Central memory CD8-positive, alpha-beta T cell (primary cell): ENCODE data around the gene SIT1.

Experiments used
- ATAC-seq: fragments of 150-1000 bp; cut with Tn5 transposase; replicated peaks from 2 replicates; pipeline ENCODE4 v1.10.0; 2022; ENCODE audit warnings: mild to moderate bottlenecking, moderate FRiP score, moderate number of reproducible peaks; ENCODE audit not compliant: poor library complexity, severe bottlenecking; ENCODE audit errors: extremely low read depth
- DNase-seq, 2 donors: peaks; one replicate each; pipeline ENCODE4 v3.0.0; 2021; ENCODE audit warnings: low spot score in 2 of 2
- H3K27ac Mint-ChIP-seq: one replicate; pipeline ENCODE4 v1.8.0; 2022; ENCODE audit warnings: low read depth, mild to moderate bottlenecking, moderate library complexity, mixed read lengths
- H3K27me3 Mint-ChIP-seq: one replicate; pipeline ENCODE4 v1.8.0; 2022; ENCODE audit warnings: mixed read lengths
- H3K36me3 Mint-ChIP-seq: one replicate; pipeline ENCODE4 v1.8.0; 2022; ENCODE audit warnings: mild to moderate bottlenecking, moderate library complexity, mixed read lengths; ENCODE audit not compliant: insufficient read depth
- H3K4me1 Mint-ChIP-seq: one replicate; pipeline ENCODE4 v1.8.0; 2022; ENCODE audit warnings: mixed read lengths
- H3K4me3 Mint-ChIP-seq: one replicate; pipeline ENCODE4 v1.8.0; 2022; ENCODE audit warnings: mild to moderate bottlenecking, moderate library complexity, mixed read lengths
- H3K9me3 Mint-ChIP-seq: one replicate; pipeline ENCODE4 v1.8.0; 2022; ENCODE audit warnings: mixed read lengths

The SIT1 gene

DNA sequence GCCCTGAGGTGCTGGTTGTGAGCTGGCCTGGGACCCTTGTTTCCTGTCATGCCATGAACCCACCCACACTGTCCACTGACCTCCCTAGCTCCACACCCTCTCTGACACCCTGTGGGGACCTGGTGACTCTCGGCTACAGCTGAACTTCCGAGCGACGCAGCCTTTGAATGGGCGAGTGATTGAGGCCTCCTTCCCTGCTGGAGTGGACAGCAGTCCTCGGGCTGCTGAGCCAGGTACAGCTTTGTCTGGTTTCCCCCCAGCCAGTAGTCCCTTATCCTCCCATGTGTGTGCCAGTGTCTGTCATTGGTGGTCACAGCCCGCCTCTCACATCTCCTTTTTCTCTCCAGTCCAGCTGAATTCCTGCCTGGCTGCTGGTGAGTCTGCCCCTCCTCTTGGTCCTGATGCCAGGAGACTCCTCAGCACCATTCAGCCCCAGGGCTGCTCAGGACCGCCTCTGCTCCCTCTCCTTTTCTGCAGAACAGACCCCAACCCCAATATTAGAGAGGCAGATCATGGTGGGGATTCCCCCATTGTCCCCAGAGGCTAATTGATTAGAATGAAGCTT lies 29.1 kb upstream of the SIT1 start:
- peaks cover 2% of the 10 kb centered on the region for H3K36me3 Mint-ChIP-seq
- peaks cover 12% of the 10 kb centered on the region for H3K27me3 Mint-ChIP-seq
- peaks cover 5% of the 10 kb centered on the region for H3K4me1 Mint-ChIP-seq
- H3K4me3 Mint-ChIP-seq = no peak overlapping the region
- ATAC-seq (no peak), DNase-seq (no peak)
- H3K27ac Mint-ChIP-seq = no peak overlapping the region
- no peaks in the 10 kb centered on the region for H3K9me3 Mint-ChIP-seq

DNA sequence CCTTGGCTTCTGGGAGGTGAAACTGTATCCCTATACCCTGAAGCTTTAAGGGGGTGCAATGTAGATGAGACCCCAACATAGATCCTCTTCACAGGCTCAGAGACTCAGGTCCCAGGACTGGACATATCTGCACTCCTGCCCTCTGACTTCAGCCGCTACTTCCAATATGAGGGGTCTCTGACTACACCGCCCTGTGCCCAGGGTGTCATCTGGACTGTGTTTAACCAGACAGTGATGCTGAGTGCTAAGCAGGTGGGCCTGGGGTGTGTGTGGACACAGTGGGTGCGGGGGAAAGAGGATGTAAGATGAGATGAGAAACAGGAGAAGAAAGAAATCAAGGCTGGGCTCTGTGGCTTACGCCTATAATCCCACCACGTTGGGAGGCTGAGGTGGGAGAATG lies 28.4 kb upstream of the SIT1 start:
- Mint-ChIP-seq H3K36me3 (peaks cover 2% of the 10 kb centered on the region), H3K4me1 (peaks cover 5% of the 10 kb centered on the region), H3K27ac (no peak overlapping the region), H3K9me3 (no peaks in the 10 kb centered on the region), H3K27me3 (peaks cover 19% of the 10 kb centered on the region), H3K4me3 (no peak overlapping the region)
- no peak for DNase-seq
- ATAC-seq = no peak

DNA sequence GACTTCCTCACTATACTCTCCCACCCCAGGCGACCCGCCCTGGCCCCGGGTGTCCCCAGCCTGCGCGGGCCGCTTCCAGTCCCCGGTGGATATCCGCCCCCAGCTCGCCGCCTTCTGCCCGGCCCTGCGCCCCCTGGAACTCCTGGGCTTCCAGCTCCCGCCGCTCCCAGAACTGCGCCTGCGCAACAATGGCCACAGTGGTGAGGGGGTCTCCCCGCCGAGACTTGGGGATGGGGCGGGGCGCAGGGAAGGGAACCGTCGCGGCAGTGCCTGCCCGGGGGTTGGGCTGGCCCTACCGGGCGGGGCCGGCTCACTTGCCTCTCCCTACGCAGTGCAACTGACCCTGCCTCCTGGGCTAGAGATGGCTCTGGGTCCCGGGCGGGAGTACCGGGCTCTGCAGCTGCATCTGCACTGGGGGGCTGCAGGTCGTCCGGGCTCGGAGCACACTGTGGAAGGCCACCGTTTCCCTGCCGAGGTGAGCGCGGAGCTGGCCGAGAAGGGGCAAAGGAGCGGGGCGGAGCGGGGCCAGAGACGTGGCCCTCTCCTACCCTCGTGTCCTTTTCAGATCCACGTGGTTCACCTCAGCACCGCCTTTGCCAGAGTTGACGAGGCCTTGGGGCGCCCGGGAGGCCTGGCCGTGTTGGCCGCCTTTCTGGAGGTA lies 25.1 kb upstream of the SIT1 start:
- no peak overlapping the region for H3K27ac Mint-ChIP-seq
- H3K9me3 Mint-ChIP-seq = no peaks in the 10 kb centered on the region
- H3K4me3 Mint-ChIP-seq = peak overlapping the region; percentile 69
- H3K4me1 Mint-ChIP-seq = peaks cover 5% of the 10 kb centered on the region
- DNase-seq (no peak), ATAC-seq (no peak)
- H3K36me3 Mint-ChIP-seq = peaks cover 2% of the 10 kb centered on the region
- peaks cover 21% of the 10 kb centered on the region for H3K27me3 Mint-ChIP-seq

DNA sequence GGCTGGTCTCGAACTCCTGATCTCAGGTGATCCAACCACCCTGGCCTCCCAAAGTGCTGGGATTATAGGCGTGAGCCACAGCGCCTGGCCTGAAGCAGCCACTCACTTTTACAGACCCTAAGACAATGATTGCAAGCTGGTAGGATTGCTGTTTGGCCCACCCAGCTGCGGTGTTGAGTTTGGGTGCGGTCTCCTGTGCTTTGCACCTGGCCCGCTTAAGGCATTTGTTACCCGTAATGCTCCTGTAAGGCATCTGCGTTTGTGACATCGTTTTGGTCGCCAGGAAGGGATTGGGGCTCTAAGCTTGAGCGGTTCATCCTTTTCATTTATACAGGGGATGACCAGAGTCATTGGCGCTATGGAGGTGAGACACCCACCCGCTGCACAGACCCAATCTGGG lies 24.5 kb upstream of the SIT1 start:
- DNase-seq (no peak), ATAC-seq (no peak)
- peak overlapping the region; percentile 69 for H3K4me3 Mint-ChIP-seq
- no peaks in the 10 kb centered on the region for H3K9me3 Mint-ChIP-seq
- H3K4me1 Mint-ChIP-seq = peaks cover 5% of the 10 kb centered on the region
- no peak overlapping the region for H3K27ac Mint-ChIP-seq
- H3K27me3 Mint-ChIP-seq = peaks cover 21% of the 10 kb centered on the region
- H3K36me3 Mint-ChIP-seq = peaks cover 2% of the 10 kb centered on the region

DNA sequence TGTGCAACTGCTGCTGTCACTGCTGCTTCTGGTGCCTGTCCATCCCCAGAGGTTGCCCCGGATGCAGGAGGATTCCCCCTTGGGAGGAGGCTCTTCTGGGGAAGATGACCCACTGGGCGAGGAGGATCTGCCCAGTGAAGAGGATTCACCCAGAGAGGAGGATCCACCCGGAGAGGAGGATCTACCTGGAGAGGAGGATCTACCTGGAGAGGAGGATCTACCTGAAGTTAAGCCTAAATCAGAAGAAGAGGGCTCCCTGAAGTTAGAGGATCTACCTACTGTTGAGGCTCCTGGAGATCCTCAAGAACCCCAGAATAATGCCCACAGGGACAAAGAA lies 23.3 kb upstream of the SIT1 start:
- H3K9me3 Mint-ChIP-seq = no peaks in the 10 kb centered on the region
- H3K27me3 Mint-ChIP-seq = peaks cover 21% of the 10 kb centered on the region
- H3K36me3 Mint-ChIP-seq = peaks cover 2% of the 10 kb centered on the region
- no peak overlapping the region for H3K27ac Mint-ChIP-seq
- H3K4me1 Mint-ChIP-seq = peaks cover 5% of the 10 kb centered on the region
- ATAC-seq (no peak), DNase-seq (no peak)
- peak overlapping the region; percentile 45 for H3K4me3 Mint-ChIP-seq

DNA sequence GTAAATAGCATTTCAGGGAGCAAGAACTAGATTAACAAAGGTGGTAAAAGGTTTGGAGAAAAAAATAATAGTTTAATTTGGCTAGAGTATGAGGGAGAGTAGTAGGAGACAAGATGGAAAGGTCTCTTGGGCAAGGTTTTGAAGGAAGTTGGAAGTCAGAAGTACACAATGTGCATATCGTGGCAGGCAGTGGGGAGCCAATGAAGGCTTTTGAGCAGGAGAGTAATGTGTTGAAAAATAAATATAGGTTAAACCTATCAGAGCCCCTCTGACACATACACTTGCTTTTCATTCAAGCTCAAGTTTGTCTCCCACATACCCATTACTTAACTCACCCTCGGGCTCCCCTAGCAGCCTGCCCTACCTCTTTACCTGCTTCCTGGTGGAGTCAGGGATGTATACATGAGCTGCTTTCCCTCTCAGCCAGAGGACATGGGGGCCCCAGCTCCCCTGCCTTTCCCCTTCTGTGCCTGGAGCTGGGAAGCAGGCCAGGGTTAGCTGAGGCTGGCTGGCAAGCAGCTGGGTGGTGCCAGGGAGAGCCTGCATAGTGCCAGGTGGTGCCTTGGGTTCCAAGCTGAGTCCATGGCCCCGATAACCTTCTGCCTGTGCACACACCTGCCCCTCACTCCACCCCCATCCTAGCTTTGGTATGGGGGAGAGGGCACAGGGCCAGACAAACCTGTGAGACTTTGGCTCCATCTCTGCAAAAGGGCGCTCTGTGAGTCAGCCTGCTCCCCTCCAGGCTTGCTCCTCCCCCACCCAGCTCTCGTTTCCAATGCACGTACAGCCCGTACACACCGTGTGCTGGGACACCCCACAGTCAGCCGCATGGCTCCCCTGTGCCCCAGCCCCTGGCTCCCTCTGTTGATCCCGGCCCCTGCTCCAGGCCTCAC lies 22.6 kb upstream of the SIT1 start, which contains the start of gene CA9:
CA9 (plus strand) TSS at position 797 of the 893 bp plus-strand sequence; CDS start at position 829, 32 bp downstream.
- H3K4me1 Mint-ChIP-seq = peaks cover 5% of the 10 kb centered on the region
- peak within 1 kb of the TSS; percentile 45 for H3K4me3 Mint-ChIP-seq
- no peaks in the 10 kb centered on the region for H3K9me3 Mint-ChIP-seq
- H3K27ac Mint-ChIP-seq = no peak within 1 kb of the TSS
- DNase-seq = no peak
- H3K27me3 Mint-ChIP-seq = peaks cover 21% of the 10 kb centered on the region
- ATAC-seq = no peak
- peaks cover 2% of the 10 kb centered on the region for H3K36me3 Mint-ChIP-seq

DNA sequence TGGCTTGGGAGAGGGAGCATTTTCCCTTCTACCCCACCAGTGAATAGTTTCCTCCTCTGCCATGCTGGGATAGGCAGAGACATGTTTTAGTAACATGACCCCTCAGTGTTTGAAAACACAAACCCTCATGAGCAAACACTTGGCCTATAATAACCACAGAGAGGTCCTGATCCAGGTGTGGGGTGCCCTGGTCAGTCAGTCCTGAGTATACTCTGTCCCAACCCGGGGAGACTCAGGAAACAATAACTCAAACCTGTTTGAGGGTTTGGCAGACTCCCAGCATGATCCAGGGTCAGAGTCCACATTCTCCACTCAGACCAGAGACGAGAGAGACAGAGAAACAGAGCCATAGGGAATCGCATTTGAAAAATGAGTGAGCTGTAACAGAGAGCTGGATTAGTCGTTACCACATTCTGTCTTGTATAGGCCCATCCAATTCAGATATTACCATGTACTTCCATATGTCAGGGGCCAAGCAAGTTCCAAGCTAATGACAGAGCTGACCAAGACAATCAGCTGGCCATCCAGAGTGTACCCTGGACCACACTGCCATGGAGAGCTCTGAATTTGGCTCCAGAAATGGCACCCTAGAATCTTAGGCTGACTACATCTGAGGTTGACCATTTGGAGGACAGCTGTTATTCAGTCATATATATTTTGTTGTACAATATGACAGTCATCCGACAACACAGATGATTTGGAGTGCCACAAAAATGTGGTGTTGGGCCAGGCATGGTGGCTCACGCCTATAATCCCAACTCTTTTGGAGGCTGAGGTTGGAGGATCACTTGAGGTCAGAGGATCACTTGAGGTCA lies 18.8 kb upstream of the SIT1 start:
- ATAC-seq = no peak
- H3K36me3 Mint-ChIP-seq = no peaks in the 10 kb centered on the region
- H3K27ac Mint-ChIP-seq = no peak overlapping the region
- DNase-seq = no peak
- peaks cover 6% of the 10 kb centered on the region for H3K27me3 Mint-ChIP-seq
- no peak overlapping the region for H3K4me3 Mint-ChIP-seq
- H3K4me1 Mint-ChIP-seq = peaks cover 21% of the 10 kb centered on the region
- no peaks in the 10 kb centered on the region for H3K9me3 Mint-ChIP-seq

DNA sequence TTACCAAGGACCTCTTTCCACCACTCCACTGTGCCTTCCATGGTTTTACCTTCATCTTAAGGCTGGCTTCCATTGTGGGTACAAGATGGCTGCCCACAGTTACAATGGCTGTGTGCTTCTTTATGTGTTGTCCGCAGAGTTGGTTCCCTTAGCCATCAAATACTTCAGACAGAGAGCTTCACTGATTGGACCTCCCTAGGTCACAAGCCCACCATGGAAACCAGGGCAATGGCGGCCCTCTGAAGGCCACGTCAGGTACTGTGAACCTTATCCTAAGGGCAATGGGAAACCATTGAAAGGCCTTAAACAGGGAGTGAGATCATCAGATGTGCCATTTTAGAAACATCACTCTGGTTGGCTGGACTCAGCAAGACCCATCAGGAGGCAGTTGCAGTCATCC lies 17.2 kb upstream of the SIT1 start:
- Mint-ChIP-seq H3K4me3 (no peak overlapping the region), H3K27me3 (no peaks in the 10 kb centered on the region), H3K27ac (no peak overlapping the region), H3K4me1 (peaks cover 34% of the 10 kb centered on the region), H3K36me3 (no peaks in the 10 kb centered on the region), H3K9me3 (no peaks in the 10 kb centered on the region)
- no peak for DNase-seq
- ATAC-seq = no peak

DNA sequence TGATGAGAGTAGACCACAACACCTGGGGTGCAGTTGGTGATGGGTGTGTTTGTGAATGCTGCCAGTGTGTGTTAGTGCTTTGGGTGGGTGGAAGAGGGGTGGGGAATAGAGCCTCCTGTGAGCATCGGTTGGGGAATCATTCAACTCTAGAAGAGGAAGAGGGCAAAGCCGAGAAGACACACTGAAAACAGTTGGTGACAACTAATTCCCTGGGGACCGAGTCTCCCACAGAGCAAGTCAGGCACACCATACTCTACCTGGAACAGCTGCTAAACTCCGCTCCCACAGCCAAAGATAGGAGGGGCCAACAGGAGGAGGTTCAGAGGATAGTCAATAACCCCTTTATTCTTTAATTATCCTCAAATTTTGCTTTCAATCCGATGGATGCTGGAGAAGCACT lies 15.8 kb upstream of the SIT1 start:
- Mint-ChIP-seq H3K27me3 (no peaks in the 10 kb centered on the region), H3K4me1 (peaks cover 48% of the 10 kb centered on the region), H3K4me3 (peak overlapping the region; percentile 5), H3K27ac (no peak overlapping the region), H3K36me3 (peaks cover 3% of the 10 kb centered on the region), H3K9me3 (no peaks in the 10 kb centered on the region)
- DNase-seq (no peak), ATAC-seq (no peak)

DNA sequence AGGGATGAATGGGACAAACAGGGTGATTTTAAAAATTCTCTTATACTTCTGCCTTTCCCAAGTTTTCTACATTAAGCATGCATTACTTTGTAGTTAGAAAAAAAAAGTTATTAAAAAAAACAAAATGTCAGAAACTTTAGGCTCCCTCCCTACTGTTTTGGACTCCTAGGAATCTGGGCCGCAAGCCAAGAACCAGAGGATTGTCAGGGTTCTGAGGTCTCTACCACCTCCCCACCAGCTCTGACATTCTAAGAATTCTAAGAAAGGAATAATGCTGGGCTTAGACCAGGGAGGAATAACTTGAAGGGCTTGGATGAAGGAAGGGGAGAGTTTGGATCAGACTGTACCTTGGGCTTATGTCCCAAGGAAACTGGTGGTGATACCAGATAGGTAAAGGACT lies 15.3 kb upstream of the SIT1 start:
- ATAC-seq (no peak), DNase-seq (no peak)
- no peaks in the 10 kb centered on the region for H3K9me3 Mint-ChIP-seq
- no peaks in the 10 kb centered on the region for H3K27me3 Mint-ChIP-seq
- H3K4me1 Mint-ChIP-seq = peaks cover 48% of the 10 kb centered on the region
- peak overlapping the region; percentile 82 for H3K4me3 Mint-ChIP-seq
- no peak overlapping the region for H3K27ac Mint-ChIP-seq
- peaks cover 6% of the 10 kb centered on the region for H3K36me3 Mint-ChIP-seq

DNA sequence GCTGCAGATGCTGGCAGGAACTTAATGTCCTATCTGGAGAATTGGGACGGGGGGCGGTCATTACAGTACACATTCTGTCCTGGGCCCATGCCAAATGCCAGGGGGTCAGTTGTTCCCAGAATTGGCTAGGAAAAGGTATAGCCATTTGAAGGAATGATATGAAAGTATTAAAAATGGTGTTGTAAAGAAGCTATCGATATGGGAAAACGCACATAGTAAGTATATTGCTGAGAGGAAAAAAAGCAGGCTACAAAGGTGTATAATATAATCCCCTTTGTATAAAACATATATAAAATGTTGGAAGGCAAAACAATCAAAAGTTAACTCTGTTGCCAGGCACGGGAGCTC lies 14.7 kb upstream of the SIT1 start:
- no peak for ATAC-seq
- peaks cover 53% of the 10 kb centered on the region for H3K4me1 Mint-ChIP-seq

More for the DNA sequence above, 14.7 kb upstream of the SIT1 start:
- H3K27me3 Mint-ChIP-seq = no peaks in the 10 kb centered on the region
- peaks cover 9% of the 10 kb centered on the region for H3K36me3 Mint-ChIP-seq
- H3K9me3 Mint-ChIP-seq = no peaks in the 10 kb centered on the region
- no peak overlapping the region for H3K27ac Mint-ChIP-seq
- H3K4me3 Mint-ChIP-seq = peak overlapping the region; percentile 82
- no peak for DNase-seq
